Measurements from ENCODE around the gene TTLL3.
"Not testable (repeated sequence)": the region's sequence is repeated elsewhere in the genome, so short reads cannot be mapped to it uniquely, and the experiment has no call there.

The TTLL3 gene

DNA sequence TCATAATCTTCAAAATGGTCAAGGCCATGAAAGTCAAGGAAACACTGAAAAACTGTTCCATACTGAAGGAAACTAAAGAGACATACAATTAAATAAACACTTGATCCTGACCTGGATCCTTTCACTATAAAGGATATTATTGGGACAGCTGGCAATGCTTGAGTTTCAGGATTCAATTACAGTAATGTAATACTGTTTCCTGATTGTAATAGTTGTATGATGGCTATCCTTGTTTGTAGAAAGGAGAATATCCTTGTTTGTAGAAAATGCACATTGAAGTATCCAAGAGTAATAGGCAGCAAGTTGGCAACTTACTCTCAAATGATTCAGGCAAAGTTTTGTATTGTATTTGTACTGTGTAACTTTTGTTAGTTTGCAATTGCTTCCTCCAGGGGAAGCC lies 65.4 kb downstream of the TTLL3 start:
- in situ Hi-C loops (cut with HindIII; ENCODE audit: low sequenced_read_pairs) = no loop called here
- TF ChIP-seq, protein P1, sequence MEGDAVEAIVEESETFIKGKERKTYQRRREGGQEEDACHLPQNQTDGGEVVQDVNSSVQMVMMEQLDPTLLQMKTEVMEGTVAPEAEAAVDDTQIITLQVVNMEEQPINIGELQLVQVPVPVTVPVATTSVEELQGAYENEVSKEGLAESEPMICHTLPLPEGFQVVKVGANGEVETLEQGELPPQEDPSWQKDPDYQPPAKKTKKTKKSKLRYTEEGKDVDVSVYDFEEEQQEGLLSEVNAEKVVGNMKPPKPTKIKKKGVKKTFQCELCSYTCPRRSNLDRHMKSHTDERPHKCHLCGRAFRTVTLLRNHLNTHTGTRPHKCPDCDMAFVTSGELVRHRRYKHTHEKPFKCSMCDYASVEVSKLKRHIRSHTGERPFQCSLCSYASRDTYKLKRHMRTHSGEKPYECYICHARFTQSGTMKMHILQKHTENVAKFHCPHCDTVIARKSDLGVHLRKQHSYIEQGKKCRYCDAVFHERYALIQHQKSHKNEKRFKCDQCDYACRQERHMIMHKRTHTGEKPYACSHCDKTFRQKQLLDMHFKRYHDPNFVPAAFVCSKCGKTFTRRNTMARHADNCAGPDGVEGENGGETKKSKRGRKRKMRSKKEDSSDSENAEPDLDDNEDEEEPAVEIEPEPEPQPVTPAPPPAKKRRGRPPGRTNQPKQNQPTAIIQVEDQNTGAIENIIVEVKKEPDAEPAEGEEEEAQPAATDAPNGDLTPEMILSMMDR (IDR thresholded peaks at IDR 0.05; ENCODE audit: low read depth, low read length, missing control alignments) = no peak
- no peak overlapping the region for H3K4me3 ChIP-seq (ENCODE audit: low read depth, low read length)
- DNase-seq (ENCODE audit: low read depth) = no peak

DNA sequence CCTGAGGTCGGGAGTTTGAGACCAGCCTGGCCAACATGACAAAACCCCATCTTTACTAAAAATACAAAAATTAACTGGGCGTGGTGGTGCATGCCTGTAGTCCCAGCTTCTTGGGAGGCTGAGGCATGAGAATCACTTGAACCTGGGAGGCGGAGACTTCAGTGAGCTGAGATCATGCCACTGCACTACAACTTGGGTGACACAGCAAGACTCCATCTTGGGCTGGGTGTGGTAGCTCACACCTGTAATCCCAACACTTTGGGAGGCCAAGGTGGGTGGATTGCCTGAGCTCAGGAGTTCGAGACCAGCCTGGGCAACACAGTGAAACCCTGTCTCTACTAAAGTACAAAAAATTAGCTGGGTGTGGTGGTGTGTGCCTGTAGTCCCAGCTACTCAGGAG lies 66.2 kb downstream of the TTLL3 start:
- in situ Hi-C loops (cut with HindIII; ENCODE audit: low sequenced_read_pairs); H3K4me3 ChIP-seq (ENCODE audit: low read depth, low read length); DNase-seq (ENCODE audit: low read depth): not testable (repeated sequence)

DNA sequence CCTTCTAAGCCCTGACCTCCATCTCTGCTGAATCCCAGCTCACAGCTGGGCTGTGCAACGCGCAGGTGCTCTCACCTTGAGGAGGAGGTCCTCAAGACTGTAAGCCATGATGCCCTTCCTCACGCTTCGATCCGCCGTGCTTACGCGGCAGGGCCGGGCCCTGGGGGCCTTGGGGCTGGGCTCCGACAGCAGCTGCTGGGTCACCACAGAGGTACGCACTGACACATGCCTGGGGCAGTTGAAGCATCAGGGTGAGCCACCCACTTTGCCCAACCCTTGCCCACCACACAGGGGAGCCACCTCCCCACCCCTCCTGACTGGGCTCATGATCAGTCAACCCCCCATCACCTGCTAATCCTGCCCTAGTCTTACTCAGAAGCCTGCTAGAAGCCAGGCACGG lies 66.9 kb downstream of the TTLL3 start:
- TF ChIP-seq, protein P1 (IDR thresholded peaks at IDR 0.05; ENCODE audit: low read depth, low read length, missing control alignments) = no peak
- no peak for DNase-seq (ENCODE audit: low read depth)
- in situ Hi-C loops (cut with HindIII; ENCODE audit: low sequenced_read_pairs) = no loop called here
- H3K4me3 ChIP-seq (ENCODE audit: low read depth, low read length) = no peak overlapping the region

DNA sequence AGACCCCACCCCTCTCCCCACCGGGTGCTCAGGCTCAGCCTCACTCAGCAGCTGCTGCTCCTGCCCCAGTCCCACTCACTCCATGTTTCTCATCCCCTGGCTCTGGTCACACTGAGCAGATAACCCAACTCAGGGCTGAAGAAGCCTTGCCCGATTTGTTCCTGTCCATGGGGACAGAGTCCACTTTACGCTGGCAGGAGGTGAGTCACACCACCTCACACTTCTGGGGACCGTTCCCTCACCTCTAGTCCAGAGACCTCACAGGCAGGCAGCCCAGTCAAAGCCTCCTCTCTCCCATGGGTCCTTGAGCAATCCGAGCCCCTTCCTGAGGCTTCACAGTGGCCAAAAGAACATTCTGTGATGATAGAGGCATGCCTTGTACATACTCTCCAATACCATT lies 68.6 kb downstream of the TTLL3 start:
- TF ChIP-seq, protein P1 (IDR thresholded peaks at IDR 0.05; ENCODE audit: low read depth, low read length, missing control alignments) = no peak
- in situ Hi-C loops (cut with HindIII; ENCODE audit: low sequenced_read_pairs) = no loop called here
- DNase-seq (ENCODE audit: low read depth) = no peak
- no peak overlapping the region for H3K4me3 ChIP-seq (ENCODE audit: low read depth, low read length)

DNA sequence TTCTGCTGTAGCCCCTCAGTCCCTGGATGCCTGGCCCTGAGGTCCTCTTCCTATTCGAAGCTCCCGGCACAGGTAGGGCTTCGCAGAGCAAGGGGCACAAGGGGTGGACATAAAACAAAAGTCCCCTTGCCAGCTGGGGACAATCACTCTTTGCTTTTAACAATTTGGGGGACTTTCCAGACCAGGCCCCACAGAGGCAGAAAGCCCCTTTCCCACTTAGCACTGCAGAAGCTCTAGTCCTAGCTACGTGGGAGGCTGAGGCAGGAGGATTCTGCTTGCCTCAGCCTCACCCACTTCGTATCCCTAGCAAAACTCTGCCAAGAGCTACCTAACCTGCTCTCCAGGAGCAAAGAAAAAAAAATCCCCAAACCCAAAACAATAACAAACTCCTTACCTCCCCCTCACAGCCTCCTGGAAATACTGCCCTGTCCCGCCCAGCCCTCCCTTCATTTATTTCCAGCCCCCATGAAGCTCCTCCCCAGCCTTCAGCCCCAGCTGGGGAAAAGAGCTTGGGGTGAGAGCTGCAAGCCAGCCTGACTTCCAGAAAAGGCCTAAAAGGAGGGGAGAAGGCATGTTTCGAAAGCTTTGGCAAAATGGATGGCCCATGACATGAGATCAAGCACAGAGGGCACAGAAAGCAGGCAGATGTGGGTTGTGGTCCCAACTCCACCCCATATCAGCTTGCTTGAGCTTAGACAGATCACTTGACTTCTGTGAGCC lies 69.9 kb downstream of the TTLL3 start, which contains the start of gene CIDEC:
Gene CIDEC, minus strand, starts transcription at position 424 of the 720 bp plus-strand sequence. CDS start 1,767 bp downstream, outside the sequence.
- TF ChIP-seq, protein P1 (IDR thresholded peaks at IDR 0.05; ENCODE audit: low read depth, low read length, missing control alignments) = no peak
- H3K4me3 ChIP-seq (ENCODE audit: low read depth, low read length) = no peak within 1 kb of the TSS
- in situ Hi-C loops (cut with HindIII; ENCODE audit: low sequenced_read_pairs) = loop anchor here (5.0 kb wide), 1 partner anchor 52 kb away; the partner anchor contains the start of gene CRELD1
- no peak for DNase-seq (ENCODE audit: low read depth)

DNA sequence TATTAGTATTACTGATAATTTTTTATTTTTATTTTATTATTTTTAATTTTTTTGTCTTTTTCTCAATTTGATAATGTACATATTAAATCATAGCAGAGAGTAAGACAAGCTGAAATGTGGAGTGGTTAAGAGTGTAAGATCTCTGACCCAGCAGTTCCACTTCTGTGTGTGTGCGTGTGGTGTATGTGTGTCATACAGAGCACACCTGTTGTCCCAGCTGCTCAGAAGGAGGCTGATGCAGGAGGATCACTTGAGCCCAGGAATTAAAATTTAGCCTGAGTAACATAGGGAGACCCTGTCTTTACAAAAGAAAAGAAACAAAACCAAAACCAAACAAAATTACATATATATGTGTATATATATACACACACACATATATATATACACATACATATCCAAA lies 71.4 kb downstream of the TTLL3 start:
- H3K4me3 ChIP-seq (ENCODE audit: low read depth, low read length) = no peak overlapping the region
- TF ChIP-seq, protein P1 (IDR thresholded peaks at IDR 0.05; ENCODE audit: low read depth, low read length, missing control alignments) = no peak
- in situ Hi-C loops (cut with HindIII; ENCODE audit: low sequenced_read_pairs) = loop anchor here (5.0 kb wide), 1 partner anchor 51 kb away; the partner anchor contains the start of gene CRELD1
- no peak for DNase-seq (ENCODE audit: low read depth)

Data from astrocyte of the cerebellum (primary cell).